Panc1 (cell line): ENCODE measurements around the gene ADAM10. TPM values are rescaled to one million over a fixed set of nuclear protein-coding genes. Genes with fewer than 3 reads are reported as not detected.

ENCODE experiments used
- ATAC-seq: fragments of 200-7000 bp; cut with Tn5 transposase; 2 replicates; pipeline ENCODE4 v1.9.1; 2020; ENCODE audit warnings: mild to moderate bottlenecking, moderate library complexity
- BruUV-seq: library from RNA; stranded (reverse); fragments of 400-500 nt; replicated peaks from 2 replicates; lab custom pipeline; 2021; lab: Mats Ljungman, UMichigan
- CTCF ChIA-PET: fragments of 300-600 bp; sonication (Branson Sonifier 250); formaldehyde crosslinking; loops from one replicate; lab custom pipeline; 2022; ENCODE audit warnings: antibody characterized with exemption; lab: Charles Lee
- POLR2A ChIA-PET: fragments of 300-600 bp; sonication (Branson Sonifier 250); formaldehyde crosslinking; loops from one replicate; lab custom pipeline; 2022; ENCODE audit warnings: antibody characterized with exemption; lab: Charles Lee
- DNase-seq: peaks from one replicate; pipeline ENCODE4 v3.0.0-alpha.2; 2010; ENCODE audit warnings: low read depth, low spot score
- H3K27ac ChIP-seq: 2 replicates; pipeline ENCODE4 v1.5.1; 2011; ENCODE audit warnings: mild to moderate bottlenecking, low read length, inconsistent platforms
- H3K27me3 ChIP-seq: fragments of 200-500 bp; sonication (Bioruptor generic); 2 replicates; pipeline ENCODE4 v1.6.0; 2014; ENCODE audit warnings: low read length, inconsistent platforms; ENCODE audit not compliant: control insufficient read depth, insufficient read depth
- H3K36me3 ChIP-seq: fragments of 200-500 bp; sonication (Bioruptor generic); 2 replicates; pipeline ENCODE4 v1.5.1; 2014; ENCODE audit warnings: inconsistent platforms, mild to moderate bottlenecking, low read length, moderate library complexity; ENCODE audit not compliant: control insufficient read depth, insufficient read depth
- H3K4me1 ChIP-seq: 2 replicates; pipeline ENCODE4 v1.5.1; 2011; ENCODE audit warnings: inconsistent platforms, mild to moderate bottlenecking, low read length, moderate library complexity; ENCODE audit not compliant: control insufficient read depth, insufficient read depth
- H3K4me3 ChIP-seq, 2 experiments: 2 replicates each; pipeline ENCODE4 v1.5.1; 2011 to 2012; ENCODE audit warnings: low read depth in 2 of 2, low read length in 2 of 2, mild to moderate bottlenecking in 2 of 2, inconsistent platforms in 1 of 2, moderate library complexity in 1 of 2
- H3K9me3 ChIP-seq: fragments of 200-500 bp; sonication (Bioruptor generic); 2 replicates; pipeline ENCODE4 v1.5.1; 2014; ENCODE audit warnings: low read depth, mild to moderate bottlenecking, inconsistent platforms, low read length, moderate library complexity; ENCODE audit not compliant: control insufficient read depth, insufficient read depth
- CTCF ChIP-seq: fragments of 450-650 bp; IDR thresholded peaks from 2 replicates; pipeline ENCODE4 v1.5.1; 2017; ENCODE audit warnings: mild to moderate bottlenecking
- POLR2AphosphoS5 ChIP-seq: IDR thresholded peaks from 2 replicates; pipeline ENCODE4 v1.6.1; 2012; ENCODE audit warnings: mild to moderate bottlenecking, low read depth, low read length, moderate library complexity
- SIN3A ChIP-seq: IDR thresholded peaks from 2 replicates; pipeline ENCODE4 v1.6.1; 2012; ENCODE audit warnings: low read depth, mild to moderate bottlenecking, low read length, moderate library complexity, borderline replicate concordance; ENCODE audit not compliant: insufficient read depth
- TCF7L2 ChIP-seq: IDR thresholded peaks from 2 replicates; pipeline ENCODE4 v1.6.1; 2011; ENCODE audit warnings: mild to moderate bottlenecking, low read depth, low read length, inconsistent platforms
- in situ Hi-C: cut with HindIII; loops from 2 replicates; pipeline ENCODE4 v1.10.0; 2016; ENCODE audit warnings: low sequenced_read_pairs, low pct_unique_long_range_greater_than_20kb
- intact Hi-C: fragments of 100-400 bp; cut with micrococcal nuclease; formaldehyde crosslinking; loops from one replicate; pipeline ENCODE4 v1.10.0; 2022; ENCODE audit not compliant: unreplicated experiment
- total RNA-seq: library from RNA; stranded (reverse); gene quantifications from one replicate; pipeline ENCODE4 v1.2.1, GENCODE V29; 2021; ENCODE audit not compliant: unreplicated experiment
- TF ChIP-seq, protein P1 (sequence below), 2 experiments: IDR thresholded peaks; 2 replicates each; pipeline ENCODE4 v1.6.1; 2011 to 2012; ENCODE audit warnings: low read depth in 2 of 2, control low read depth in 1 of 2, low read length in 1 of 2, mild to moderate bottlenecking in 1 of 2, moderate library complexity in 1 of 2; ENCODE audit not compliant: insufficient read depth in 1 of 2

The ADAM10 gene
- total RNA-seq, 1 experiment from 2014 or later, result 176 TPM

GRCh38 chr15:58748852-58749531, 515 bp downstream of the ADAM10 start:
- BruUV-seq, result no TSS peak
- ChIA-PET CTCF (interaction anchor here (1.0 kb wide), 1 partner anchor 108 kb away, joined by 3 read pairs; no protein-coding TSS in a partner anchor), POLR2A (interaction anchor here (1.3 kb wide), 1 partner anchor 22 kb away, joined by 17 read pairs; the partner anchor contains the start of gene MINDY2)
- DNase-seq (no peak), ATAC-seq (peak; percentile 54)
- Histone ChIP-seq H3K27ac (peak overlapping the region; percentile 77), H3K36me3 (no peaks in the 10 kb centered on the region; the same call in 1 of the 2 replicates), H3K9me3 (no peaks in the 10 kb centered on the region), H3K27me3 (no peaks in the 10 kb centered on the region), H3K4me3 (peak overlapping the region; percentile 82 to 86), H3K4me1 (peaks cover 19% of the 10 kb centered on the region)
- TF ChIP-seq SIN3A (0 out of 2 replicates have a peak, but pooled peaks have one; percentile 11), TCF7L2 (no peak)
- intact Hi-C loops (no loop called here), in situ Hi-C loops (no loop called here)

DNA sequence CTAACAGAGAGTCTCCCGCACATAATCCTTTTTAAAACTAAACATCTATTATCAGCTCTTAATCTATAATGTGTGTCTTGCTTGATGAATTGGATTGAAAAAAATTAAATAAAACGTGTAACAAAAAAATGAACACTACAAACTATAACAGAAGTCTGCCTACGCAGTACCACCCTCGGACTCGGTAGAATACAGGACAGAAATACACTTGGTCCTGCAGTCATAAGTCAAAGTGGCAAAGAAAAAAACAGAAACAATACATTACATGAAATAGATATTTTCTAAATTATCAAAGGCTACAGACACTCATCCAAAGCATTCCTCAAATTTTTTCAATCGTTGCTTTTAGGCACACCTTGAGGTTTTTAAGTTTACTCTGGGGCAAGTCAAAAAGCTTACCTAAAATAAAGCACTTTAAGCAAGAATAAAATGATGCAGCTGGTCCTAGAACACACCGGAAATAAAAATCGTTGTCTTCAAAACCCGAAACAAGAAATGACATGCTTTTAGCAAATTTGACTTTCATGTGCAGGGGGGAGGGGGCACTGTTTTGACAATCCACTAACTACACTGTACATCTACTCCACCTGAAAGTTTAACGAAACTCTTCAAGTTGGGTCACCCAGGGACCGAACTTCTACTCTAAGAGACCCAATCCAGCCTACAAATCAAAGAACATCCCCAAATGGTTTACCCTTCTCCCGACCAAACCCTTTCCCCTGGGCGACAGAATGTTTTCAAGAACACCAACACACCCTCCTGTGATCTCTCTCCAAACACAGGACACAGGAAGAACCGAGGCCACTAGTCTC, 1.3 kb downstream of the ADAM10 start:
- no peaks in the 10 kb centered on the region for H3K9me3 ChIP-seq
- ATAC-seq (no peak), DNase-seq (no peak)
- H3K4me3 ChIP-seq, result peak overlapping the region; percentile 82 to 86
- H3K4me1 ChIP-seq, result peaks cover 22% of the 10 kb centered on the region
- TF ChIP-seq TCF7L2 (no peak), POLR2AphosphoS5 (no peak), CTCF (no peak), SIN3A (no peak)
- TF ChIP-seq, protein P1, sequence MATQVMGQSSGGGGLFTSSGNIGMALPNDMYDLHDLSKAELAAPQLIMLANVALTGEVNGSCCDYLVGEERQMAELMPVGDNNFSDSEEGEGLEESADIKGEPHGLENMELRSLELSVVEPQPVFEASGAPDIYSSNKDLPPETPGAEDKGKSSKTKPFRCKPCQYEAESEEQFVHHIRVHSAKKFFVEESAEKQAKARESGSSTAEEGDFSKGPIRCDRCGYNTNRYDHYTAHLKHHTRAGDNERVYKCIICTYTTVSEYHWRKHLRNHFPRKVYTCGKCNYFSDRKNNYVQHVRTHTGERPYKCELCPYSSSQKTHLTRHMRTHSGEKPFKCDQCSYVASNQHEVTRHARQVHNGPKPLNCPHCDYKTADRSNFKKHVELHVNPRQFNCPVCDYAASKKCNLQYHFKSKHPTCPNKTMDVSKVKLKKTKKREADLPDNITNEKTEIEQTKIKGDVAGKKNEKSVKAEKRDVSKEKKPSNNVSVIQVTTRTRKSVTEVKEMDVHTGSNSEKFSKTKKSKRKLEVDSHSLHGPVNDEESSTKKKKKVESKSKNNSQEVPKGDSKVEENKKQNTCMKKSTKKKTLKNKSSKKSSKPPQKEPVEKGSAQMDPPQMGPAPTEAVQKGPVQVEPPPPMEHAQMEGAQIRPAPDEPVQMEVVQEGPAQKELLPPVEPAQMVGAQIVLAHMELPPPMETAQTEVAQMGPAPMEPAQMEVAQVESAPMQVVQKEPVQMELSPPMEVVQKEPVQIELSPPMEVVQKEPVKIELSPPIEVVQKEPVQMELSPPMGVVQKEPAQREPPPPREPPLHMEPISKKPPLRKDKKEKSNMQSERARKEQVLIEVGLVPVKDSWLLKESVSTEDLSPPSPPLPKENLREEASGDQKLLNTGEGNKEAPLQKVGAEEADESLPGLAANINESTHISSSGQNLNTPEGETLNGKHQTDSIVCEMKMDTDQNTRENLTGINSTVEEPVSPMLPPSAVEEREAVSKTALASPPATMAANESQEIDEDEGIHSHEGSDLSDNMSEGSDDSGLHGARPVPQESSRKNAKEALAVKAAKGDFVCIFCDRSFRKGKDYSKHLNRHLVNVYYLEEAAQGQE (IDR thresholded peaks at IDR 0.05; ENCODE audit: insufficient read depth in 1 of 2, low read depth in 2 of 2, low read length in 1 of 2), result no peak
- ChIA-PET CTCF (no interaction called here), POLR2A (no interaction called here)
- H3K27ac ChIP-seq, result peak overlapping the region; percentile 77
- no peaks in the 10 kb centered on the region; the same call in 1 of the 2 replicates for H3K36me3 ChIP-seq
- intact Hi-C loops, result no loop called here
- BruUV-seq, result TSS peak; percentile 72
- no peaks in the 10 kb centered on the region for H3K27me3 ChIP-seq
- in situ Hi-C loops, result no loop called here
